HG03039 (cell line): ENCODE data around the gene KCNG1.
"Not testable (repeated sequence)": the region's sequence is repeated elsewhere in the genome, so short reads cannot be mapped to it uniquely, and the experiment has no call there.

ENCODE experiments used
- ATAC-seq: cut with Tn5 transposase; IDR thresholded peaks from one replicate; pipeline ENCODE4 v1.9.1; 2021; ENCODE audit warnings: mild to moderate bottlenecking, moderate library complexity; ENCODE audit not compliant: unreplicated experiment

Gene KCNG1, protein sequence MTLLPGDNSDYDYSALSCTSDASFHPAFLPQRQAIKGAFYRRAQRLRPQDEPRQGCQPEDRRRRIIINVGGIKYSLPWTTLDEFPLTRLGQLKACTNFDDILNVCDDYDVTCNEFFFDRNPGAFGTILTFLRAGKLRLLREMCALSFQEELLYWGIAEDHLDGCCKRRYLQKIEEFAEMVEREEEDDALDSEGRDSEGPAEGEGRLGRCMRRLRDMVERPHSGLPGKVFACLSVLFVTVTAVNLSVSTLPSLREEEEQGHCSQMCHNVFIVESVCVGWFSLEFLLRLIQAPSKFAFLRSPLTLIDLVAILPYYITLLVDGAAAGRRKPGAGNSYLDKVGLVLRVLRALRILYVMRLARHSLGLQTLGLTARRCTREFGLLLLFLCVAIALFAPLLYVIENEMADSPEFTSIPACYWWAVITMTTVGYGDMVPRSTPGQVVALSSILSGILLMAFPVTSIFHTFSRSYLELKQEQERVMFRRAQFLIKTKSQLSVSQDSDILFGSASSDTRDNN

DNA sequence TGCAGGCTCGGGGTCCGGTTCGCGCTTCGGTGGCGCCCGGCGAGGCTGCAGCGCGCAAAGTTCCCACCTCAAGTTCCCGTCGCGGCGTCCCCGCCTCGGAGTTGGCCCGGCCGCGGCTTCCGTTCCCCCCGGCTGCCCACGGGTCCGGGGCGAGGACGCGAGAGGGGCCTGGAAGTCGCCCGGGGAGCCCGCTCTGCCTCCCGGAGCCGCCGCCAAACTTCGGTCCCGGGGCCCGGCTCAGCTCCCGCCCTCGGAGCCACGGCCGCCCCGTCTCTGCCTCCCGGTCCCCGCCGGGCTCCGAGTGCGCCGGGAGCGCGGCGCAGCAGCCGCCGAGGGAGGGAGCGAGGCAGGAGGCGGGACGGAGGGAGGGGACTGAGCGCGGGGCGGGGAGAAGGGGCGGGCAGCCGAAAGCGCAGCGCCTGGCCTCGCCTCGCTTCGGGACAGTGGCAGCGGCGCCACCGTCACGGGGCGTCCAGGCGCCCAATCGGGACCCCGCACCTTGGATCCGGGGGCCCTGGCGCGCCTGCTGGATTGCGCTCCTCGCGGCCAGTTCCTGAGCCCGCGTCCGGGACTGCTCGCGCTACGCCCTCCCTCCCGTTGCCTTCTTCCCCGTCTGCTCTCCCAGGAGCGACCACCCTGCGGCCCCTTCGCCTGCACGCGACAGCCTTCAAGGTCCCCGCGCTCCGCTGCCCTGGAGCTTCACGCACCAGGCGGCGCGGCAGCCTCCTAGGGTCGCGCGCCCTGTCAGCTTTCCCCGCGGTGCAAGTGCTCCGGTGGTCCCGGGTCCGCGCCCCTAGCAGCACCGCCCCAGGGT is at the start of gene KCNG1:
TSS of gene KCNG1 (minus strand) at position 305 of the 814 bp plus-strand sequence. CDS start 12,769 bp downstream, outside the sequence.
- no peak for ATAC-seq

DNA sequence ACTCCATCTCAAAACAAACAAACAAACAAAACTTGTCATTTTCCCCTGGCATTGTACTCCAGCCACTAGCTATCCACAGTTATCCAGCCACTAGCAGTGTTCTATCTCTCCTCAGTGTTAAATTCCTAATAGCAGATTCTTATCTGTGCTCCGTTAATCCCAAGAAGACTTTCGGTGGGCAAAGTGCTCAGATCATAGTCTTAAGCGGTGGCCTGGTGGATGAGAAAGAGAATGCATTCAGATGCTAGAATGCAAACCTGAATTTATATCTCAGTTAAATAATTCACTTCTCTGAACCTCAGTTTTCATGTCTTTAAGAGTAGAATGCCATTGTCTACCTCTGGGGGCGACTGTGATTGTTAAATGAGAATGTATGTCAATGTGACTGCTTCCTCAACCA is 47.7 kb upstream of the KCNG1 start:
- no peak for ATAC-seq

DNA sequence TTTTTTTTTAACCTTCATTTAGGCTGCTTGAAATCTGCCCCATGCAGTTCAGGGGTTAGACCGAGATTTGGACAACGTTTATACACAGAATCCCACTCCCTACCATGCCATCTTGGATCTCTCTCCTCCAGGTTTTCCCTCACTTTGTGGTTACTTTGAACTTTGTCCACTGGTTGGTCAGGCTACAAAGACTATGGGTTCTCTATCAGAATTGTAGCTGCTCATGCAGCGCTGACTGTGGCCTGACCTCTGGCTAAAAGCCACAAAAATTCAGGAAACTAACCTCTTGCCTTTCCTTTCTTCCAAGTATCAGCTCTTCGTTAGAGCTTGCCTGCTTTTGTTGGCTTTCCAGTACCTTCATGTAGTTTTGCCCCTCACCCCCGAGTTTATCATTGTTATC is 44.9 kb upstream of the KCNG1 start:
- no peak for ATAC-seq

DNA sequence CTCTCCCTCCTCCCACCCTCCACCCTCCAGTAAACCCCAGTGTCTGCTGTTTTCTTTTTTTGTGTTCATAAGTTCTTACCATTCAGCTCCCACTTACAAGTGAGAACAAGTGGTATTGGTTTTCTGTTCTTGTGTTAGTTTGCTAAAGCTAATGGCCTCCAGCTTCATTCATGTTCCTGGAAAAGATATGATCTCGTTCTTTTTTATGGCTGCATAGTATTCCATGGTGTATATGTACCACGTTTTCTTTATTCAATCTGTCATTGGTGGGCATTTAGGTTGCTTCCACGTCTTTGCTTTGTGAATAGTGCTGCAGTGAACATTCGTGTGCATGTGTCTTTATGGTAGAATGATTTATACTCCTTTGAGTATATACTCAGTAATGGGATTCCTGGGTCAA is 42.7 kb upstream of the KCNG1 start:
- no peak for ATAC-seq

DNA sequence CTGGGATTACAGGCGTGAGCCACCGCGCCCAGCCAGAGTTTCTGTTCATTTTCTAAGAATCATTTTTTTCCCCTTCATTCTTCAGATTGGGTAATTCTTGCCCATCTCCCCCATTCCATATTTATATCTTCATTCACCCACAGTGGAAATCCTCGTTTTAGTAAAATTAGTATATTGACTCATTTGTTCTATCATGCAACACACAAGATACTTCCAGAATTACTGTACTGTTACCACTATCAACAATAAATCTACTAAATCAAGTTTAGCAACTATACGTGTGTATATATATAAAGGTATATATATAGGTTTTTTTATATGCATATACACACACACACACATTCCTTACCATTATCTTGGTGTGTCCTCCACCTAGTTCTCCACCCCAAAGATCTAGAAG is 41.2 kb upstream of the KCNG1 start:
- ATAC-seq: no peak

DNA sequence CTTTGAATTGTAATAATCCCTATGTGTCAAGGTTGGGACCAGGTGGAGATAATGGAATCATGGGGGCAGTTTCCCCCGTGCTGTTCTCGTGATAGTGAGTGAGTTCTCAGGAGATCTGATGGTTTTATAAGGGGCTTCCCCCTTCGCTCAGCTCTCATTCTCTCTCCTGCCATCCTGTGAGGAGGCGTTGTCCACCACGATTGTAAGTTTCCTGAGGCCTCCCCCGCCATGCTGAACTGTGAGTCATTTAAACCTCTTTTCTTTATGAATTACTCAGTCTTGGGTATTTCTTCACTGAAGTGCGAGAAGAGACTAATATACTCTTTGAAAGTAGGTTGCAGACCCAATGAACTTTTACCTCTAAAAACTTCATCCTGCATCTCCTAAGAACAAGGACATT is 39.2 kb upstream of the KCNG1 start:
- ATAC-seq: no peak

DNA sequence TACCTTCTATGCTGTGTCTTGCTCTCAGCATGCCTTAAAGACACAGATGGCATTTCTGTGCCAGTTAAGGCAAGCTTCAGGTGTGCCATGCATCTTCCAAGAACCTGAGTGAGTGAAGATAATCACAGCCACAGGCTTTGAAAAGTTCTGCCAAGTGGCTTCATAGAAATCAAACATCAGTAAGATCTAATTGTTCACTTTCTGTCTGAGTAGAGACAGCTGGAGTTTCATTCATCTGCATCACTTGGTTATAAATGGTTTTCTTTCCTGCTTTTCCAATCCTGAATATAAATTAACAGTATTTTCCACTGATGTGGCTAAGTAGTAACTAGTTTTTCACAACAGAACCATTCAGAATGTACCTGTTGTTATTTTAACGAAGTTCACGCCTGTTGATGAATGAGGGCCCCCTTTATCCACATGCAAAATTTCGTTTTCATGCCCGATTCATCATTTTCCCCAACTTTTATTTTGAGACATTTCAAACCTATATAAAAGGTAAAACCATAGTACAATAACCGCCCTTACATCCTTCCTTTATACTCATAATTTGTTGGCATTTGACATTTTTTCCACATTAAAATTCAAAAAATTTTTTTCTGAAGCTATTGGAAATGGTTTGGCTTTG is 38.6 kb upstream of the KCNG1 start:
- ATAC-seq: no peak

DNA sequence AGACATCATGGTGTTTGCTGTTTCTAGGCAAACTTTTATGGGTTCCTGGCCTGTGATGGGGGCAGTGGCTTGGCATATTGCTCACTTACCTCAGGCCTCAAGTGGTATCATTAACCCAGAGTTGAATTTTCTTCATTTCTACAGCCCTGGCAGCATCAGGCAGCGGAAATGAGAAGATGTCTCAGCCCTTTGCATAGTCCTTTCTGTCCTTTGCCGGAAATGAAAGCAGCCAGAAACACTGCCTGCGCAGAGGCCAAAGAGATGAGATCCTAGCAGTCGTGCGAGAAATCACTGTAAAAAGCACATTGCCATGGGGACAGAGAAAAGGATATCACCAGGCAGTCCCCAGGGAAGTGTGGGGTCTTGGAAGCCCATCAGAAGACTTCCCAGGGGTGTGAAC is 37.4 kb upstream of the KCNG1 start:
- ATAC-seq: no peak

DNA sequence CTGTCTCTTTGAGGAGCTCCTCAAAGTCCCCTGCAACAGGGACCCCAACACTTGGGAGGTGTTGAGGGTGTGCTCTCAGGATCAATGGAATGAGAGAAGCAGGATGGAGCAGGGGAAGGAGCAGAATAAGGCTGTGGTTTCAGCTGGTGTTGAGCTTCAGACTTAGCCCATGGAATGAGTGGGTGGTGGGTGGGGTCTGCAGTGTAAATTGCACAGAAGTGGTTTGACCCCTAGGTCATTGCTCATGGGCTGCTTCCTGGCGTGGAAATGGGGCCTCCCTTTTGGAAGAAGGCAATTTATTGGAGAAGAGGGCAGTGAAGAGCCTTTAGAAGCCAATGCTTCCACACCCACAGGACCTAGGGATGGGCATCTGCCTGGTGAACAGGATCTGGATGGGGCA is 37.0 kb upstream of the KCNG1 start:
- no peak for ATAC-seq

DNA sequence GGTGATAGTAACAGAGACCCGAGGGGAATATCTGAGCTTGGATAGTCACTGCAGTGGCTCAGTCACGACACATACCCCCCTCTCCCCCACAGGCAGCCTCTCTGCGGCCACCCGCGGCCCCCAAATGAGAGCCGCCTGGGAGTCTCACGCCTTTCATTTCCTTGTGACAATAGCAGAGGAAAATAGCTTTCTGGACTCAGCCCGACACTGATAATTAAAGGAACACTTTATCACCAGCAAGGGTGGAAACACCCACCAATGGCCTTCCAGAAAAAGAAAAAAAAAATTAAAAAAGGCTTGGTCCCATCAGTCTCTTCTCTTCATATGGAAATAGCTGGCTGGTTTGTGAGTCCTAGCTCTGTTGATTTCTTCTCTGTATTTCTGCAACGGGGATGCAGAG is 35.1 kb upstream of the KCNG1 start:
- ATAC-seq: no peak

DNA sequence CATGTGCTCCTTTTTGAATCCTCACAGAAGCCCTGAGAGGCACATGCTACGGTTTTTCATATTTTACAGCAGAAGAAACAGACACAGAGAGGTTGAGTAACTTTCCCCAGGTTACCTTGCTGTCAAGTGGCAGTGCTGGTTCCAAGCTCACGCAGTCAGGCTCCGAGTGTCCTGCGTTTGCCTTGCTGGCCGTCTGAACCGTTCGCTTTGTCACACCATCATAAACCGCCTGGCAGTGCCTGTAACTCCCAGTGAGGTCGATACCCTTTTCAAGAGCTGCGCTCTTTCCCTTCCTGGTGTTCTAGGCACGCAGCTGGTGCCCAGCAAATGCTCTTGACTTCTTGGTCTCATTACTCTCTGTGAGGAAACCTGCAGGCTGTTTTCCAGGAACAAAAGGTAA is 31.3 kb upstream of the KCNG1 start:
- ATAC-seq: no peak

DNA sequence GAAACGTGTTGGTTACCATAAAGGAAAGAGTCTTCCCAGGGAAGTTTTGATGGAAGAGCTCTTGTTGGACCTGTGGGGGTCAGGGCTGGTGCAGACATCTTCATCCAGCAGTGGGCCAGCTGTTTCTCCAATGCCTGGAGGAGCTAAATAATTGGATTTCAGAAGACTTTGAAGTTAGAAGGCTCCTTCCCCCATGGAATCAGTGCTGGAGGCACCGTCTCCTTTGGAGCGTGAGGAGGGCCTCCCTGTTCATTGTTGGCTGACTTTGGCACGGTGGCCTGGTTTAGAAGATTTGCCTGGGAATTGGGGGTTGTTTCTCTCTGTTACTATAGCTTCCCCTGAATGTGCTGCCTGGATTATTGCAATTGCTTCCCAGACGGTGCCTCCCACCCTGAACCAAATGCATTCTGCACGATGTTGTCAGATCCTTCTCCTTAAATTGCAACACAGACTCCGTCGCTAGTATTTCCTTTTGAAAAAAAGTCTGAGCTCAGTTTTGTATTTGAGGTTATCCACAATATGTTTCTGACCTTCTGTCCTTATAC is 27.7 kb upstream of the KCNG1 start:
- ATAC-seq: no peak

DNA sequence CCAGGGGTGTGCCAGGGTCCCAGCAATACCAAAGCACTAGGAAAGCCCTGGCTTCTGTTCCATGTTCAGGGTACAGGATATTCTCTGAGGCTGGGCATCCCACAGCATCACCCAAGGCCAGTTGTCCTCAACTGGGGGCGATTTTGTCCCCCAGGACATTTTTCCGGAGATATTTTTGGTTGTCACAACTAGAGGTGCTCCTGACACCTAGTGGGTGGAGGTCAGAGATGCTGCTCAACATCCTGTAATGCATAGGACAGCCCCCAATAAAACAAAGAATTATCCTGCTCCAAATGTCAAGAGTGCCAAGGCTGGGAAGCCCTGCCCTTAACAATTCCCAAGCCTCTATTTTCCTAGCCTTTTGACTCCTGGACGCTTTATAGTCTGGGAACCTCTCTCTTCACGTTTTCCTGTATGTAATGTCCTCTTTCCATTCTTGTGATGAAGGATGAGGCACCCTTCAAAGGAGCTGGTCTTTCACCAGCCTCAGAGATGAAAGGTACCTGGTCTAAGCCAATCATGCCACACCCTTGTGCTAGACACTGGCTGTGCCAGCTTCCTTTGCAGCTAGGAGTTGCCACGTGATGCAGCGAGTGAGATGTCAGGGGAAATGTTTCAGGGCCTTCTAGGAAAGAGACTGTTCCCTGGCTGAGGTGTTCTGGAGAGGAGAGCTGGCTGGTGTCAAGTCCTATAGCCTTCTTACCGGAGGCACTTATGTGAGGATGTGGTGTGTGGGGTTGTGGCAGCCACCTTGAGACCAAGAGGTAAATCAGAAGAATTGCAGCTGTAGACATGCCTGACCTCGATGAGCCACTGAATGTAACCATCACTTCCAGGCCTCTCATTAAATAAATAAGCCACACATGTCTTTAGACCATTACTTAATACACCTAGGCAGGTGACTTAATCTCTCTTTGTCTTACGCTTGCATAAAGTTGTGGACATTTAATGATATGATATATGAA is 23.4 kb upstream of the KCNG1 start:
- ATAC-seq: no peak

DNA sequence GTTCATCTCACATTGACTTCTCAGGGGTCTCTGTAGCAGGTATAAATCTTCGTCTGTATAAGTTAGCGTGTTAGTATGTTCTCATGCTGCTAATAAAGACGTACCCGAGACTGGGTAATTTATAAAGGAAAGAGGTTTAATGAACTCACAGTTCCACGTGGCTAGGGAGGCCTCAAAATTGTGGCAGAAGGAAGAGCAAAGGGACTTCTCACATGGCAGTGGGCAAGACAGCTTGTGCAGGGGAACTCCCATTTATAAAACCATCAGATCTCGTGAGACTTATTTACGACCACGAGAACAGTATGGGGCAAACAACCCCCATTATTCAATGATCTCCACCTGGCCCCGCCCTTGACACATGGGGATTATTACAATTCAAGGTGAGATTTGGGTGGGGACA is 22.6 kb upstream of the KCNG1 start:
- ATAC-seq: not testable (repeated sequence)

DNA sequence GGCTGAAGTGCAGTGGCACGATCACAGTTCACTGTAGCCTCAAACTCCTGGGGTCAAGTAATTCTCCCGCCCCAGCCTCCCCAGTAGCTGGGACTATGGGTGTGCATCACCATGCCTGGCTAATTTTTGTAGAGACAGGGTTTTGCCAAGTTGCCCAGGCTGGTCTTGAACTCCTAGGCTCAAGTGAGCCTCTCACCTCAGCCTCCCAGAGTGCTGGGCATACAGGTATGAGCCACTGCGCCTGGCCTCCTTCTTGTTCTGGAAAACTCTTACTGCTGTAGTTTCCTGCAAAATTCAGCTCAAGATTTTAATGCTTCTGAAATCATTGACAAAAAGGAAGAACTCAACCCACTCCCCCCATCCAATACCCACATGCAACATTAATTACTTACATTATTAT is 21.9 kb upstream of the KCNG1 start:
- no peak for ATAC-seq

DNA sequence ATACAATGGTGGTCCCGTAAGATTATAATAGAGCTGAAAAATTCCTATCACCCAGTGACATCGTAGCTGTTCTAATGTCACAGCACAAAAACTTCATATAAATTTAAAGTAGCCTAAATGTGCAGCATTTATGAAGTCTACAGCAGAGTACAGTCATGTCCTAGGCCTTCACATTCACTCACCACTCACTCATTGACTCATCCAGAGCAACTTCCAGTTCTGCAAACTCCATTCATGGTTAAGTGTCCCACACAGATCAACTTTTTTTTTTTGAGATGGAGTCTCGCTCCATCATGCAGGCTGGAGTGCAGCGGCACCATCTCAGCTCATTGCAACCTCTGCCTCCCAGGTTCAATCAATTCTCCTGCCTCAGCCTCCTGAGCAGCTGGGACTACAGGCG is 20.9 kb upstream of the KCNG1 start:
- ATAC-seq: no peak

DNA sequence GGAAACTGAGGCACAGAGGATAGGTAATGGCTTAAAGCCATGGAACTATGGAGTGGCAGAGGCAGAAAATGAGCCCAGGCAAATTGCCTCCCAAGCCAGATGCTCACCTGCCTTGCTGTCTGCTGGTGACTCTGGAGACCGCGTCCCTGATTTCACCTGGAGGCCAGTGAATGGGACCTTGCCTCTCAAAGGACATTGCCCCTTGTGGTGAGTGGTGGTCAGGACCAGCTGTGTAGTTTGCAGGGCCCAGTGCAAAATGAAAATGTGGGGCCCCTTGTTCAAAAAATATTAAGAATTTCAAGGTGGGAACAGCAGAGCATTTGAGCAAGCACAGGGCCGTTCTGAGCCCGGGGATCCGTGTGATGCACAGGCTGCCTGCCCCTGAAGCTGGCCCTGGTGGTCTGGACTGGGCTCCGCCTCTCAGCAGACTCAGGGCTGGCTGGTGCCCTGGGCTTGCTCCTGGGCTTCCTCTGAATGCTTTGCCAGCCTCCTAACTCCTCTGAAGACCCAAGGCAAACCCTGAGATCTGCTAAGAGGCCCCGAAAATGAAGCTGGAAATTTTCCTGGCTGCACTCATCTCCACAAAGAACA is 19.8 kb upstream of the KCNG1 start:
- no peak for ATAC-seq

DNA sequence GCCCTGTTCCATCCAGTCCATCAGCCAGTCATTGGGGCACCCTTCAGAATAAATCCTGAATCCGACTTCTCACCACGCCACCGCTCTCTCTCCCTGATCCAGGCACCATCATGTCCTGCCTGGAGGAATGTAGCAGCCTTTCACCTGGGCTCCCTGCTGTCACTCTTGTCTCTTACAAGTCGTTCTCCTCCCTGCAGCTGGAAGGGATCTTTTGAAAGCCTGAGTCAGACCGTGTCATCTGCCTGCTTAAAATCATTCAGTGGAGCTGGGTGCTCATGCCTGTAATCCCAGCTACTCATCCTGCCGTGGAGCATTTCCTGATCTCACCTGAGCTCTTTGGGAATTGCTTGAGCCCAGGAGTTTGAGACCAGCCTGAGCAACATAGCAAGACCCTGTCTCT is 19.2 kb upstream of the KCNG1 start:
- ATAC-seq: no peak

DNA sequence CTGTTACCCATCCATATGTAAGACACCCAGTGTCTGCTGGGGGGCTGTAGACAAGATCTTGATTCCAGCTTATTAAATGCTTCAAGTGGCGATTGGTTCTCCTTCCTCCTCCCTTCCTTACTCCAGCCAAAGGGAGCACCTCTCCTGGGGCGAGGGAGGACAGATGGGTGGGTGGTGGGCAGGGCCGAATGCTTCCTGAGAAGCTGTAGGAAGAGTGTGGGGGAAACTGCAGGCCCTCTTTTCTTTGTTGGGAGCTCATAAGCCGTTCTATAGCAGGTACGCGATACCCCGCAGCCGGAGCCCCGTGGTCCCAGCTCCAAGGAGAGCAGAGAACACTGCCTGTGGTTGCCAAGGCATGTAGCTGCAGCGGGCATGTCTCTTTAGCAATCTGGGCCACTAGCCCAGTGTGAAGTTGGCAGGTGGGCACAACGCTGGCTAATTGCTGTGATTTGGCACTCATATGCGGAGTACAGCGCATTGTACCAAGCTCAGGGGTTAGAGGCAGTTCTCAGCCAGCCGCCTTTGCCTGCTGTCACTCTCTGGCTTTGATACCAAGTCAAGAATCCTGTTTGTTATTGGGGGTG is 14.7 kb upstream of the KCNG1 start:
- ATAC-seq: no peak
